ENCODE measurements around the gene CMTM6.
"Not testable (repeated sequence)": the region's sequence is repeated elsewhere in the genome, so short reads cannot be mapped to it uniquely, and the experiment has no call there.

Gene CMTM6

DNA sequence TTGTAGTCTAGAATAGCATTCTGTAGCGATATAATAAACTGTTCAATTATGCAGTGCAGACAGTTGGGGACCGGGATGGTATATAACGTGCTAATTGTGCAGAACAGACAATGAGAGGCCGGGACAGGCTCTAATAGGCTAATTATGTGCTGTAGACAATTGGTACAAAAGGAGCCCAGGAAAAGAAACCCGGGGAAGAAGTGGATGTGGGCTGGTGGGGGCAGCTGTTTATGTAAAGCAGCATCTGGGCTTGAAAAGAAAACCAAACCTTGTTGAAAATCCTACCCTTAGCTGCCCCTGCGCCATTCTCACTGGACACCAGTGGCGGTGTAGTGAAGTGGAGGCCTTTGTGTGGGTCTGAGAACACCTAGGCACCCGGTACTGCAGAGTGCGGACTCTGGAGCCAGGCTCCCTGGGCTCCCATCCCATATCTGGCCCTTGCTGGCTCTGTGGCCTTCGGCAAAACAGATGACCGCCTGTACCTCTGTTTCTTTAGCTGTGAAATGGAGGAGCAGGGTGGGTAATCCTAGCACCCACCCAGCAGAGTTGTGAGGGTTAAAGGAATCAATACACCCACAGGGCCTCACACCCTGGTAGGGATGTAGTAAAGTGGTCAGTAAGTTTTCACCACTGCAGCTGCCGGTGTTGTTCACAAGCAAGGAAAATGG, 51.5 kb downstream of the CMTM6 start:
- Mint-ChIP-seq H3K9me3 (ENCODE audit: low read depth) (no peaks in the 10 kb centered on the region), H3K4me3 (no peak overlapping the region), H3K27me3 (no peaks in the 10 kb centered on the region), H3K27ac (no peak overlapping the region), H3K36me3 (peaks cover 15% of the 10 kb centered on the region), H3K4me1 (ENCODE audit: low read depth) (peaks cover 51% of the 10 kb centered on the region)

DNA sequence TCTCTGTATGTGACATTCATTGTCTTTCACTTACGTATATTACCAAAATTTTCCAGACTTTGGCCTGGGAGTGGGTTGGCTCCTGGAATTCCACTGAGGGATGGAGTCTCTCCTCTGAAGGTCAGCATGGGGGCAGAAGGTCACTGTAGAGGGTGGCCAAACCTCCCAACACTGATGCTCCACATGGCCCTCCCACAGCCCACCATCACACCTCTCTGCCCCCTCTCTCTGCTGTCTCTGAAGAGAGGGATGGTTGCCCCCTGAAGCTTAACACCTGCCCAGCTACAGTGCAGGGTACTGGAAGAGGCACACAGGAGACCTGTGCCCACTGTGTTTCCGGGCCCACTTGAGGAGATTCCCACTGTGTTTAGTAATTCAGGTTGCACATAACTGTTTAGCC, 52.2 kb downstream of the CMTM6 start:
- Mint-ChIP-seq H3K4me1 (ENCODE audit: low read depth) (peaks cover 47% of the 10 kb centered on the region), H3K27me3 (no peaks in the 10 kb centered on the region), H3K27ac (no peak overlapping the region), H3K36me3 (peaks cover 15% of the 10 kb centered on the region), H3K9me3 (ENCODE audit: low read depth) (no peaks in the 10 kb centered on the region), H3K4me3 (no peak overlapping the region)

DNA sequence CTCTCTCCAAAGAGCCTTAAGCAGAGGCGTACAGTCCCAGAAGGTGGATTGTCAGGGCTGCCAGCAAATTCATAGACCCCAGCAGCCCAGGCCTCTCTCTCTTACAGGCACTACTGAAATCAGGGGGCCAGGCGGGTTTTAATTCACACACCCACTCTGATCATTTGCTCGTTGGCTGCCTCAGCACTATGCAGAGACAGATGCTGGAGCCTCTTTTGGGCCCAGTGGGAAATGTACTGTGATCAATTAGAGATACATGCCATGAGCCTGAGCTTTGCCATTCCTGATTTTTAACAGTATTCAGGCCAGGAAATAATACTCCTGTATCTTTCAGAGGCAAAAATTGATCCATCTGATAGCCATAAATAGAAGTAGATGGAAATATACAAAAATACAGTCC, 53.0 kb downstream of the CMTM6 start:
- Mint-ChIP-seq H3K36me3 (peaks cover 15% of the 10 kb centered on the region), H3K9me3 (ENCODE audit: low read depth) (no peaks in the 10 kb centered on the region), H3K27me3 (no peaks in the 10 kb centered on the region), H3K27ac (no peak overlapping the region), H3K4me3 (no peak overlapping the region), H3K4me1 (ENCODE audit: low read depth) (peaks cover 44% of the 10 kb centered on the region)

DNA sequence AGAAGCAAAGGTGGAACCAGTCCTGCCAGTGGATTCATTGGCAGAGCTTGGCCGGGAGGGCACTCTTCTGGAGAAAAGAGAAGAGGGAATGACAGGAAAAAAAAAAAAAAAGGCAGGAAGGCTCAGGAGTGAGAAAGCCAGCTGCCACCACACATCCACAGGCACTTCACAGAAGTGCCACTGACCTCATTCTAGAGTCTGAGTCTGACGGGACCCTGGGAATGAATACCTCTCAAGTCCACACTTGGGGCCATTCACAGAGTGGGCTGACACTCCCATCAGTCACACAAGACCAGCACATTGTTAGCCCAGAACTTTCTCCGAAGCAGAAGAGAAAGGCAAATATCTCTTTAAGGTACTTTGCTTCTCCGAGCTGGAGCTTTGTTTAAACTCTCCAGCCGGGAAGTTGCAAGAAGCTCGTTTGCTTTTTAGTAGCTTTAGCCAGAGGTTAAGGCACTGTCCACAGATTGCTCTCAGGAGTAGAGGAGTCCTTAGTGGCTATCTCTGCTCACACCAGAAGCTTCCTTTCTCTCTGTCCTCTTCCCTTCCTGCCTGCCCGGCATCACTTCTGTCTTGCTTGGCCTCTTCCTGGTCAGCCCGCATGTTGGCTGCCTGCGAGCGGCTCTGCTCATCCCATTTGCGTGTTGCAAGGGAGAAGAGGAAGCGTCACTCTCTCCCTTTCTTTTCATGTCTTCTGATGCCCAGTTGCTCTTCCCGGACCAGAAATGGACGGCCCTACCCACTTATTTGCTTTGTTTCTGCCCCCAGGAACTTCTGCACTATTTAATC, 53.8 kb downstream of the CMTM6 start:
- Mint-ChIP-seq H3K27ac (peak overlapping the region; percentile 43), H3K36me3 (peaks cover 15% of the 10 kb centered on the region), H3K4me1 (ENCODE audit: low read depth) (peaks cover 45% of the 10 kb centered on the region)

DNA sequence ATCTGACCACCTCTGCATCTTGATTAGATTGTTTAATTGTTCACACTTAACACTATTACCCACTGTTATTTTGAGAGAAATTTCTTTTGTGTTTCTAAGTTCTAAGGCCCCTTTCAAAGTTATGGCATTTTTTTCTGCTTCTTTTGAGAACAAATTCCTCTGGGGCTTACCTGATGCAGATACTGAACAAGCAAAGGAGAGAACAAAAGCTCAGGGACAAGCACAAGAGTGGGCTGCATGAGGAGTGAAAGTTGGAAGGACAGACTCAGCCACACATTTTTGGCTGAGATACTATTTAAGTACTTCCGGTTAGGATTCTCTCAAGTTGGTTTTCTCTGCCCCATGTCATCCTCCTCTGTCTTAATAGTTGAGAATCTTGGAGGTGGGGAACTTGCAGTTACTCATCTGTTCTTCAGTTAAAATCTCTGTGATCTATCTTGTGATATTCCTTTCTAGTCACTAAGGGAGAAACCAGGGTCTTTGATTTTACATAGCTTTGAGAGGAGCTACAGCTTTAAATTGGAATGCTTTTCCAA, 54.7 kb downstream of the CMTM6 start:
- no peak overlapping the region for H3K4me3 Mint-ChIP-seq
- peak overlapping the region; percentile 55 for H3K27ac Mint-ChIP-seq
- H3K4me1 Mint-ChIP-seq (ENCODE audit: low read depth) = peaks cover 49% of the 10 kb centered on the region
- H3K9me3 Mint-ChIP-seq (ENCODE audit: low read depth) = no peaks in the 10 kb centered on the region
- peaks cover 19% of the 10 kb centered on the region for H3K36me3 Mint-ChIP-seq
- no peaks in the 10 kb centered on the region for H3K27me3 Mint-ChIP-seq

More for the DNA sequence above, 53.8 kb downstream of the CMTM6 start:
- Mint-ChIP-seq H3K9me3 (ENCODE audit: low read depth) (no peaks in the 10 kb centered on the region), H3K4me3 (no peak overlapping the region), H3K27me3 (no peaks in the 10 kb centered on the region)

DNA sequence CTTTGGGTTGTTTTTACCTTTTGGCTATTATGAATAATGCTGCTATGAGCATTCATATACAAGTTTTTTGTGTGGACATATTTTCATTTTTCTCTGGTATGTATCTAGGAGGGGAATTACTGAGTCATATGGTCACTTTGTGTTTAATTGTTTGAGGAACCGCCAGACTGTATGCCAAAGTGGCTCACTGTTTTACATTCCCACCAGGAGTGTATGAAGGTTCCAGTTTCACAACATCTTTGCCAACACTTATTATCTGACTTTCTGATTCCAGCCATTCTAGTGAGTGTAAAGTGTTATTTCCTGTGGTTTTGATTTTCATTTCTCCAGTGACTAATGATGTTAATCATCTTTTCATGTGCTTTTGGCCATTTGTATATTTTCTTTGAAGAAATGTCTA, 59.2 kb downstream of the CMTM6 start:
- H3K36me3 Mint-ChIP-seq = peaks cover 25% of the 10 kb centered on the region
- H3K27ac Mint-ChIP-seq = peak overlapping the region; percentile 79
- peak overlapping the region; percentile 33 for H3K4me3 Mint-ChIP-seq
- peaks cover 79% of the 10 kb centered on the region for H3K4me1 Mint-ChIP-seq (ENCODE audit: low read depth)
- no peaks in the 10 kb centered on the region for H3K27me3 Mint-ChIP-seq
- H3K9me3 Mint-ChIP-seq (ENCODE audit: low read depth) = no peaks in the 10 kb centered on the region

DNA sequence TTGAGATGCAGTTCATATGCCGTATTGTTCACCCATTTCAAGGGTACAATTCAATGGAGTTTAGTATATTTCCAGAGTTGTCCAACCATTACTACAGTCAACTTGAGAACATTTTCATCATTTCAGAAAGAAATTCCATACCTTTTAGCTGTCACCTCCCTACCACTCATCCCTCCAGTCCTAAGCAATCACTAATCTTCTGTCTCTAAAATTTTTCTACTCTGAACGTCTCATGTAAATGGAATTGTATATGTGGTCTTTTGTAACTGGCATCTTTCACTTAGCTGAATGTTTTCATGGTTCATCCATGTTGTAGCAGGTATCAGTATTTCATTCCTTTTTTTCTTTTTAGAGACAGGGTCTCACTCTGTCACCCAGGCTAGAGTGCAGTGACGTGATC, 59.9 kb downstream of the CMTM6 start:
- Mint-ChIP-seq H3K9me3 (ENCODE audit: low read depth) (no peaks in the 10 kb centered on the region), H3K27ac (peak overlapping the region; percentile 79), H3K36me3 (peaks cover 21% of the 10 kb centered on the region), H3K27me3 (no peaks in the 10 kb centered on the region), H3K4me3 (no peak overlapping the region), H3K4me1 (ENCODE audit: low read depth) (peaks cover 78% of the 10 kb centered on the region)

DNA sequence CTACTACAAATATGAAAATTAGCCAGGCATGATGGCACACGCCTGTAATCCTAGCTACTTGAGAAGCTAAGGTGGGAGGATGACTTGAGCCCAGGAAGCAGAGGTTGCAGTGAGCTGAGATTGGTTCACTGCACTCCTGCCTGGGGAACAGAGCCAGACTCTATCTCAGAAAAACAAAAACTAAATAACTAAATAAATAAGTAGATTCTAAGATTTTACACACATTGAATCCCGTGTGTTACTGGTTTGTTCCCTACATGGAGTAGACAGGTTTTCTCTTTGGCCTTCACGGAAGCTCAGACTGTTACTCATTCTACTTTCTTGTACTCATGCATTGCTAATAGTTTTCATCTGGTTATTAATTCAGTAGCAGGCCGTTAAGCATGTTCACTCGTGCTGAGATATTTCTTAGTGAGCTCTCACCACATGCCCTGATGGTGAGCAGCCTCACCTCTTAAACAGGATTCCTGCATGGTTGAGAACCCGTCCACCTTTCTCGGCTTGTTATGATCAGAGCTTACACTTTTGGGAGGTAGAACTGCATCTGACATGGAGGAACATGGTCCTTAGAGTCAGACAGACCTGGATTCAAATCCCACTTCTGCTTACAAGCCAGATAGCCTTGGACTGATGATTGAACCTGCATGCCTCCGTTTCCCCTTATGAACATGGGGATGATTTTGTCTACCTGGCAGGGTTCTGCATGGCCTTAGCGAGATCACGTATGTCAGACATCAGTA, 61.9 kb downstream of the CMTM6 start:
- peaks cover 77% of the 10 kb centered on the region for H3K4me1 Mint-ChIP-seq (ENCODE audit: low read depth)
- peaks cover 14% of the 10 kb centered on the region for H3K36me3 Mint-ChIP-seq
- no peaks in the 10 kb centered on the region for H3K9me3 Mint-ChIP-seq (ENCODE audit: low read depth)
- H3K27me3 Mint-ChIP-seq = no peaks in the 10 kb centered on the region
- H3K4me3 Mint-ChIP-seq = no peak overlapping the region
- peak overlapping the region; percentile 58 for H3K27ac Mint-ChIP-seq

DNA sequence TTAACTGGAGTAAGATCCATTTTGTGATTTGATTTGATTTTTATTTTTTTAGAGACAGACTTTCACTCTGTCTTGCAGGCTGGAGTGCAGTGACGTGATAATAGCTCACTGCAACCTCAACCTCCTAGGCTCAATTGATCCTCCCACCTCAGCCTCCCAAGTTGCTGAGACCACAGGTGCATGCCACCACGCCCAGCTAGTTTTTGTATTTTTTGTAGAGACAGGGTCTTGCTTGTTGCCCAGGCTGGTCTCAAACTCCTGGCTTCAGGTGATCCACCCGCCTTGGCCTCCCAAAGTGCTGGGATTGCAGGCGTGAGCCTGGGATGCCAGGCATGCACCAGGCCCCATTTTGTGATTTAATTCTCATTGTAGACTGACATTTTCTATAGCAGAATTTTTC, 63.2 kb downstream of the CMTM6 start:
- Mint-ChIP-seq H3K27ac (peak overlapping the region; percentile 88), H3K4me1 (ENCODE audit: low read depth) (peaks cover 80% of the 10 kb centered on the region), H3K36me3 (peaks cover 14% of the 10 kb centered on the region)
- not testable (repeated sequence) for H3K9me3 Mint-ChIP-seq (ENCODE audit: low read depth); H3K4me3 Mint-ChIP-seq; H3K27me3 Mint-ChIP-seq

DNA sequence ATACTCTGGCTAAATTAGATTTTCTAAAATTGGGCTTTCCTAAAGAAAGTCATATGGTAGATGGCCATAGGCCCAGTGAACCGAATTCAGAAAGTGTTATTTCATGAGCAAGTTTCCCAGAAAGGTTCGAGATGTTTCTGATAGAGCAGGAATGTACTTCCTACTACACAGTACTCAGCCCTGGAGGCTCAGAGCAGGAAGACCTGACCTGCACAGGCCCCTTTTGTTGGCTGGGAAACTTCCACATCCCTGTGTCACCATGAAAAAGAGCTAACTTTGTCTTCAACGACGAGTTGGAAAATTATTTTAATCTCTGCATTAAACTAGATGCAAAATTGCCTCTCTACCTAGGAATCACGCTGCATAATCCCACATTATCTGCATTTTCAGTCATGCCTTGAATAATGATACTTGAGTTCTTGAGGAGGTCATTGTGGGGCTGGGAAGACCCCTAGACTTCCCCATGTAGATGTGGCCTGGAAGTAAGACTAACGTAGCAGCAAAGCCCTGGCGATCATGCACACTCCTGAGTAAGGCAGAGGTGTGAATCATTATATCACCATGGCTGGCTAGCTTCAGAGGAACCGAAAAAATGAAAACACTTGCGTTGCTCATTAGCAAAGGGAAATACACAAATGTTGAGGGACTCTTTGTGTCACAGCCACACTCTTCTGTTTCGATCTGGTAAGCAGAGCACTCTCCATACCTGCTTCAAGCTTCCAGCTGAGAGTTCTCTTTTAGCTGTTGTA, 63.9 kb downstream of the CMTM6 start:
- H3K4me3 Mint-ChIP-seq = peak overlapping the region; percentile 72
- H3K27ac Mint-ChIP-seq = peak overlapping the region; percentile 88
- no peaks in the 10 kb centered on the region for H3K9me3 Mint-ChIP-seq (ENCODE audit: low read depth)
- H3K36me3 Mint-ChIP-seq = peaks cover 14% of the 10 kb centered on the region
- no peaks in the 10 kb centered on the region for H3K27me3 Mint-ChIP-seq
- peaks cover 74% of the 10 kb centered on the region for H3K4me1 Mint-ChIP-seq (ENCODE audit: low read depth)

DNA sequence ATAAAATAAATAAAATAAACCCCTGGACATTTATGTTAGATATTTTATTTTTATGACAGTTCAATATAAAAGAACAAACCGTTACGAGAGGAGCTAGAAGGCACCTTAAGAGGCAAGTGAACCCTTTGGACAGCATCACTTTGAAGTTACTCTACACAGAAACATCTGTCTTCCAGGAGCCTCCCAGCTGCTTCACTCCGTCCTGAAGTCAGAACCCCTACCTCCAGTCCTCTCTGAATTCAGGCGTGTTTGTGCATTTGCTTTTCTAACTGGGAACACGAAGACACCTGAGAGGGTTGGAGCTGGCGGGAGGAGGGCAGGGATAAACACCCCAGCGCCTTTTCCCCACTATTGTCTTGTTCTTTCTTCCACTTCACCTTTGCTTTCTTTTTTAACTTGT, 64.8 kb downstream of the CMTM6 start:
- H3K27me3 Mint-ChIP-seq = no peaks in the 10 kb centered on the region
- H3K36me3 Mint-ChIP-seq = peaks cover 10% of the 10 kb centered on the region
- peaks cover 74% of the 10 kb centered on the region for H3K4me1 Mint-ChIP-seq (ENCODE audit: low read depth)
- no peak overlapping the region for H3K4me3 Mint-ChIP-seq
- H3K27ac Mint-ChIP-seq = peak overlapping the region; percentile 41
- no peaks in the 10 kb centered on the region for H3K9me3 Mint-ChIP-seq (ENCODE audit: low read depth)

DNA sequence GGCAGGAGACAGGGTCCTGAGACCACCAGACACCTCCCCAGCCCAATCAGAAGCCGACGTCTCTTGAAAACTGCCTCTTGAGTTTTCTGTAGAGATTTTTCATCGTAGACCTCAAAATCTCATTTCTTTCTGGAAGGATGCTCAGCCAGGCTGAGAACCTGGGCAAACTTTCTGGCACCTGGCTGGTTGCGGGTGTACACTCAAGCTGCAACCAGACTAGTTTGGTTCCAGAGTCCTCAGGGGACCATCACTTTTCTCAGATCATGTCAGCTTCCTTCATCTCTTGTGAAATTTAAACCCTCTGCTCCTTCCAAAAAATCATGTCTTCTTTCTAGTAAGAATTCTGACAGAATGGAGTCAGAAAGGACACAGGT, 65.8 kb downstream of the CMTM6 start:
- Mint-ChIP-seq H3K9me3 (ENCODE audit: low read depth) (no peaks in the 10 kb centered on the region), H3K4me3 (no peak overlapping the region)

DNA sequence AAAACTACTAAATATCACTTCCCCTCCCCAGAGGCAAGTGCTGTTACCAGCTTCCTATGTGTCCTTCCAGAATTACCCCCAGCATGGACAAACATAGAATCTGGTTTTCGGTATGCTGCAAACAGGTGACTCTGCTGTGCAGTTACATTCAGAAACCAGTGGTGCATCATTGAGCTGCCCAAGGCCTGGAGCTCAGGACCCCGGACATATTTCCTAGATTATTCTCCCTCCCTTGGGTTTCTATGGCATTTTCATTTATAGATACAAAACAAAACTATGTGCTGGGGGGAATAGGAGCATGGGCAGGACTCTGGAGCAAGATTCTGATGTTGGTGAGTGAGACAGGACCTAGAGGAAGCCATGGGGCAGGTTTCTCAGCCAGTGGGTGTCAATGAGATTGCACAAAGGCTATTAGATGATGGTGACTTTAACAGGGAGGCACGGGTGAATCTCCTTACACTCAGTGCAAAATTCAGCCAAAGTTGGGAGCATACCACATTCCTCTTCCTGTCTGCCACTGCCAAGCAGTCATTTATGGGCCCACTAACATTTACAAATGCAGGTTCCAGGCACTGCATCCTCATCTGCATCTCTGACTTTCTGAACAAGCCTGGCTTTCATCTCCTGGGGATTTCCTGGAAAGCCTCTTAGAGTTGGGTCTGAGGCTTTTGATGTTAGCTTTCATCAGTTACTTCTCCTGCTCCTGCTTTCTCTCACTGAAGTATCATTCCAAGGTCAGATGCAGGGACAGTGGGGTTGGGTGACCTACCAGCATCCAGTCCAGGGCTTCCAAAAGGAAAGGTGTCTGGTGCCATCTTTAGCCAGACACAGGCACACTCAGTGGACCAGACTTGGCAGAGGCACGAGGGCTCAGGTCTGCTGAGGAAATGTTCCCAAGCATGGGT, 66.5 kb downstream of the CMTM6 start:
- peak overlapping the region; percentile 57 for H3K4me3 Mint-ChIP-seq
- H3K36me3 Mint-ChIP-seq = peaks cover 5% of the 10 kb centered on the region
- H3K9me3 Mint-ChIP-seq (ENCODE audit: low read depth) = no peaks in the 10 kb centered on the region
- H3K27ac Mint-ChIP-seq = peak overlapping the region; percentile 89
- H3K4me1 Mint-ChIP-seq (ENCODE audit: low read depth) = peaks cover 78% of the 10 kb centered on the region
- H3K27me3 Mint-ChIP-seq = no peaks in the 10 kb centered on the region

More for the DNA sequence above, 65.8 kb downstream of the CMTM6 start:
- peak overlapping the region; percentile 89 for H3K27ac Mint-ChIP-seq
- no peaks in the 10 kb centered on the region for H3K27me3 Mint-ChIP-seq
- H3K4me1 Mint-ChIP-seq (ENCODE audit: low read depth) = peaks cover 78% of the 10 kb centered on the region
- peaks cover 8% of the 10 kb centered on the region for H3K36me3 Mint-ChIP-seq

DNA sequence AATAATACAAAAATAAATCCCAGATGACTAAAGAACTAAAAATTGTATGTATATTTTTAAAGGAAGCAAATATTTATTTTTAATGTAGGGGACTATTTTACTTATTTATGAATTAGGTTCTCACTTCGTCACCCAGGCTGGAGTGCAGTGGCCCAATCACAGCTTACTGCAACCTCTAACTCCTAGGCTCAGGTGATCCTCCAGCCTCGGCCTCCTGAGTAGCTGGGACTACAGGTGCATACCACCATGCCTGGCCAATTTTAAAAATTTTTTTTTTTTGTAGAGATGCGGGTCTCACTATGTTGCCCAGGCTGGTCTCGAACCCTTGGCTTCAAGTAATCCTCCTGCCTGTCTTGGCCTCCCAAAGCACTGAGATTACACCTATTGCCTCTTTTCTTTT, 68.4 kb downstream of the CMTM6 start:
- no peaks in the 10 kb centered on the region for H3K9me3 Mint-ChIP-seq (ENCODE audit: low read depth)
- H3K4me1 Mint-ChIP-seq (ENCODE audit: low read depth) = peaks cover 79% of the 10 kb centered on the region
- no peaks in the 10 kb centered on the region for H3K27me3 Mint-ChIP-seq
- H3K4me3 Mint-ChIP-seq = no peak overlapping the region
- peaks cover 5% of the 10 kb centered on the region for H3K36me3 Mint-ChIP-seq
- H3K27ac Mint-ChIP-seq = no peak overlapping the region

All from activated naive CD8-positive, alpha-beta T cell (primary cell).